ENCODE data around the gene MAPKAPK2. TPM values are rescaled to one million over a fixed set of nuclear protein-coding genes. Genes with fewer than 3 reads are reported as not detected.

The MAPKAPK2 gene
- total RNA-seq, 1 experiment from 2014 or later: 72.4 TPM

GRCh38 chr1:206738370-206739366 is 54.0 kb downstream of the MAPKAPK2 start:
- no peaks in the 10 kb centered on the region for H3K27me3 ChIP-seq (ENCODE audit: control insufficient read depth, insufficient read depth, low read length)
- H3K27ac ChIP-seq (ENCODE audit: low read length): no peak overlapping the region
- no peak overlapping the region for H3K4me3 ChIP-seq (ENCODE audit: low read depth in 2 of 2, low read length in 2 of 2)
- POLR2A ChIA-PET: no interaction called here
- no peaks in the 10 kb centered on the region for H3K36me3 ChIP-seq (ENCODE audit: control insufficient read depth, insufficient read depth, low read length)
- no TSS peak for BruUV-seq (replicated peaks)
- DNase-seq (ENCODE audit: low read depth, low spot score) (no peak), ATAC-seq (no peak)
- CTCF ChIA-PET: interaction anchor here (1.1 kb wide), 1 partner anchor 174 kb away, joined by 5 read pairs; no protein-coding TSS in a partner anchor
- intact Hi-C loops (cut with micrococcal nuclease; ENCODE audit: unreplicated experiment): loop anchor here (10.0 kb wide), 1 partner anchor 246 kb away; no protein-coding TSS in a partner anchor
- TF ChIP-seq CTCF (IDR thresholded peaks at IDR 0.05): peak; percentile 68
- TF ChIP-seq POLR2AphosphoS5 (IDR thresholded peaks at IDR 0.05; ENCODE audit: low read depth, low read length): no peak
- in situ Hi-C loops (cut with HindIII; ENCODE audit: low pct_unique_long_range_greater_than_20kb, low sequenced_read_pairs): no loop called here
- H3K4me1 ChIP-seq (ENCODE audit: control insufficient read depth, insufficient read depth, low read length): no peaks in the 10 kb centered on the region
- H3K9me3 ChIP-seq (ENCODE audit: control insufficient read depth, insufficient read depth, low read depth, low read length): no peaks in the 10 kb centered on the region

GRCh38 chr1:206739411-206740076 is 54.8 kb downstream of the MAPKAPK2 start:
- CTCF ChIA-PET: interaction anchor here (1.1 kb wide), 1 partner anchor 173 kb away, joined by 5 read pairs; no protein-coding TSS in a partner anchor
- BruUV-seq (replicated peaks): no TSS peak
- H3K4me3 ChIP-seq (ENCODE audit: low read depth in 2 of 2, low read length in 2 of 2): no peak overlapping the region
- ATAC-seq: peak; percentile 20; the same call in 1 of the 2 replicates
- intact Hi-C loops (cut with micrococcal nuclease; ENCODE audit: unreplicated experiment) (loop anchor here (10.0 kb wide), 1 partner anchor 245 kb away; no protein-coding TSS in a partner anchor), in situ Hi-C loops (cut with HindIII; ENCODE audit: low pct_unique_long_range_greater_than_20kb, low sequenced_read_pairs) (no loop called here)
- H3K27me3 ChIP-seq (ENCODE audit: control insufficient read depth, insufficient read depth, low read length): no peaks in the 10 kb centered on the region
- no peak overlapping the region for H3K27ac ChIP-seq (ENCODE audit: low read length)
- no peaks in the 10 kb centered on the region for H3K36me3 ChIP-seq (ENCODE audit: control insufficient read depth, insufficient read depth, low read length)
- H3K9me3 ChIP-seq (ENCODE audit: control insufficient read depth, insufficient read depth, low read depth, low read length): no peaks in the 10 kb centered on the region
- TF ChIP-seq TCF7L2 (IDR thresholded peaks at IDR 0.05; ENCODE audit: low read depth, low read length) (no peak), REST (IDR thresholded peaks at IDR 0.05; ENCODE audit: insufficient read depth in 1 of 2, low read depth in 2 of 2, low read length in 1 of 2) (no peak), SIN3A (IDR thresholded peaks at IDR 0.05; ENCODE audit: borderline replicate concordance, insufficient read depth, low read depth, low read length) (no peak), CTCF (IDR thresholded peaks at IDR 0.05) (no peak), POLR2AphosphoS5 (IDR thresholded peaks at IDR 0.05; ENCODE audit: low read depth, low read length) (no peak)
- no peaks in the 10 kb centered on the region for H3K4me1 ChIP-seq (ENCODE audit: control insufficient read depth, insufficient read depth, low read length)
- DNase-seq (ENCODE audit: low read depth, low spot score): no peak
- POLR2A ChIA-PET: no interaction called here
